OCI-LY7 (cell line): ENCODE data around the gene EIF2AK2.

Source experiments
- EZH2phosphoT487 ChIP-seq: fragments of 200-600 bp; sonication (generic); IDR thresholded peaks from 2 replicates; pipeline ENCODE4 v1.6.1; 2018; ENCODE audit warnings: low read depth, borderline replicate concordance, mild to moderate bottlenecking, mixed run types, antibody characterized with exemption, low read length, moderate library complexity, mixed read lengths
- TF ChIP-seq, protein P1 (sequence below): fragments of 200-600 bp; sonication (generic); conservative IDR thresholded peaks from 2 replicates; pipeline ENCODE4 v1.5.1; 2014; ENCODE audit warnings: mild to moderate bottlenecking, antibody characterized with exemption, low read length, moderate library complexity, mixed read lengths

GRCh38 chr2:37192551-37192950, 35.8 kb upstream of the EIF2AK2 start:
- TF ChIP-seq, protein P1, sequence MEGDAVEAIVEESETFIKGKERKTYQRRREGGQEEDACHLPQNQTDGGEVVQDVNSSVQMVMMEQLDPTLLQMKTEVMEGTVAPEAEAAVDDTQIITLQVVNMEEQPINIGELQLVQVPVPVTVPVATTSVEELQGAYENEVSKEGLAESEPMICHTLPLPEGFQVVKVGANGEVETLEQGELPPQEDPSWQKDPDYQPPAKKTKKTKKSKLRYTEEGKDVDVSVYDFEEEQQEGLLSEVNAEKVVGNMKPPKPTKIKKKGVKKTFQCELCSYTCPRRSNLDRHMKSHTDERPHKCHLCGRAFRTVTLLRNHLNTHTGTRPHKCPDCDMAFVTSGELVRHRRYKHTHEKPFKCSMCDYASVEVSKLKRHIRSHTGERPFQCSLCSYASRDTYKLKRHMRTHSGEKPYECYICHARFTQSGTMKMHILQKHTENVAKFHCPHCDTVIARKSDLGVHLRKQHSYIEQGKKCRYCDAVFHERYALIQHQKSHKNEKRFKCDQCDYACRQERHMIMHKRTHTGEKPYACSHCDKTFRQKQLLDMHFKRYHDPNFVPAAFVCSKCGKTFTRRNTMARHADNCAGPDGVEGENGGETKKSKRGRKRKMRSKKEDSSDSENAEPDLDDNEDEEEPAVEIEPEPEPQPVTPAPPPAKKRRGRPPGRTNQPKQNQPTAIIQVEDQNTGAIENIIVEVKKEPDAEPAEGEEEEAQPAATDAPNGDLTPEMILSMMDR = no peak
- no peak for TF ChIP-seq EZH2phosphoT487
